Eye (tissue), 1 donor: Measurements from ENCODE around the gene TMEM190.
"Not testable (repeated sequence)": the region's sequence is repeated elsewhere in the genome, so short reads cannot be mapped to it uniquely, and the experiment has no call there.

Experiments used
- DNase-seq: peaks from one replicate; pipeline ENCODE4 v3.0.0-alpha.2; 2015

Gene TMEM190

DNA sequence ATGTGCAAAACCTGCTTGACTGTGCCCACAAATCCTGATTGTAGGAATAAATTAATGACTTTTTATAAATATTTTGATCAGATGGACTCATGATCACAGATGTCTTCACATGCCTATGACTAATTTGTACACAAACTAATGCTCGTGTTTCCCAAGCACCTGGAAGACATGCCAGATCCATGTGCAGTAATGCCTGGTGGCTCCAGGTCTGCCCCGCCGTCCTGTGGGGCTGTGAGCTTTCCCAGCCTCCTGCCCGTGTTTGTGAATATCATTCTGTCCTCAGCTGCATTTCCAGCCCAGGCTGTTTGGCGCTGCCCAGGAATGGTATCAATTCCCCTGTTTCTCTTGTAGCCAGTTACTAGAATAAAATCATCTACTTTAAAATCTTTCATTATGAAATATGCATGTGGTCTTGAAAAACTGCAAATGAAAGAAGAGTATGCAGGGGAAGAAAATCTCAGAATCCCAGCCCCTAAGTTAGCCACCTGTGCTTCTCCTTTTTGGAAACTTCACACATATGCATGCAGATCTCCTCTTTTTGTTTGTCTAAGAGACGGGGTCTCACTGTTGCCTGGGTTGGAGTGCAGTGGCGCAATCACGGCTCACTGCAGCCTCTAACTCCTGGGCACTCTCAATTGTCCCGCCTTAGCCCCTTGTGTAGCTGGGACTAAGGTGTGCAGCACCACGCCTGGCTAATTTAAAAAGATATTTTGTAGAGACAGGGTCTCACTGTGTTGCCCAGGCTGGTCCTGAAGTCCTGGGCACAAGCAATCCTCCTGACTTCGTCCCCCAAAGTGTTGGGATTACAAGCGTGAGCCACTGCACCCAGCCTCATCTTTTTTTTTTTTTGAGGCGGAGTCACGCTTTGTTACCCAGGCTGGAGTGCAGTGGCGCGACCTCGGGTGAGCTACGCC, 15.3 kb downstream of the TMEM190 start:
- no peak for DNase-seq

DNA sequence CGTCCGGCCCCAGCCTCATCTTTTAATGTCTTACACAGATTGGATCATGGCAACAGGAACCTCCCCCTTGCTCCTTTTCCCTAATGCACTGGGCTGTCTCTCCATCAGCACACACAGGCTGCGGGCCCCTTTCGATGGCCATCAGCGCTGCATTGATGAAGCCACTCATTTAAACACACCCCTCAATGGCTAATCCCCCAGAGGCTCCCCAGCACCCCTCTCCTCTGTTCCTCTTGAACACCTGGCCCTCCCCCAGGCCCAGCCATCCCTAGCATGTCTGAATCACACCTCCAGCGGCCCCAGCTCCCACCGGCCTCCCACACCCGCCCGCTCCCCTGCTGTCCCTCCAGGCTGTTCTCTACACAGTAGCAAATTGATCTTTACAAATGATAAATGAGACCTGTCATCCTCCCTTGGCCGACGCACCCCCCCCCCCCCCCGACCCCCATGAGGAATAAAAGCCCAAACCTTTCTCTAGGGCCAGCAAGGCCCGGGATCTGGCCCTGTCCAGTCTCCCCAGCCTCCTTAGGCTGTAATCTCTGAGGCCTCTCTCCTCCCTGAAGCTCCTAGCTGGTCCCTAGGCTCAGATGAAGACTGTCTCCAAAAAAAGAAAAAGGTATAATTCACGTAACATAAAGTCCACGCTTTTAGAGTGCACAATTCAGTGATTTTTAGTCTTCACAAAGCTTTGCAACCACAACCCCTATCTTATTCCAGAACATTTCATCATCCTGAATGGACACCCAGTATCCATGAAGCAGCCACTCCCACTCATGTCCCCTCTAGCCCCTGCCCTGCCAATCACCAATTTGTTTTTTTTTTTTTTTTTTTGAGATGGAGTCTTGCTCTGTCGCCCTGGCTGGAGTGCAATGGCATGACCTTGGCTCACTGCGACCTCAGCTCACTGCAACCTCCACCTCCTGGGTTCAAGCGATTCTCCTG, 16.5 kb downstream of the TMEM190 start:
- DNase-seq = no peak

DNA sequence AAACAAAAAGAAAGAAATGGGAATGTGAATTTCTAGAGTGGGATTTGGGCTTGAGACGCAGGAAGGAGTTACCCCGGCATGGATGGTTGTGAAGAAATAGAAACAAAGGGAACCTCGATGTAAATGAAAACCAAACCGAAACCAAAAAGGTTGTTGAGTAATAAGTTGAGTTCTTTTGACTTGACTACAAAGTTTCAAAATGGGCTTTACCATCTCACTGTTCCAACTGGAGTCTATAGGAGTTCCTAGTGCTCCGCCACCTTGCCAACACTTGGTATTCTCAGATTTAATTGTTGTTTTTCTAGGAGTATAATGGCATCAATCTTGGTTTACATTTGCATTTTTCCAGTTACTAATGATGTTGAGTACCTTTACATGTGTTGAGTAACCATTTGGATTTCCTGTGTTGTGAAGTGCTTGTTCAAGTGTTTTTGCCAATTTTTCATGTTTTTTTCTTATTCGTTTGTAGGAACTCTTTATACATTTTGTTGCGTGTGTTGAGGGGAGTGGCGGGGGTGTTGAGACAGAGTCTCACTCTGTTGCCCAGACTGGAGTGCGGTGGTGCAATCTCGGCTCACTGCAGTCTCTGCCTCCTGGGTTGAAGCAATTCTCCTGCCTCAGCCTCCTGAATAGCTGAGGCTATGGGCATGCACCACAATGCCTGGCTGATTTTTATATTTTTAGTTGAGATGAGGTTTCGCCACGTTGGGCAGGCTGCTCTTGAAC, 21.7 kb downstream of the TMEM190 start:
- DNase-seq = no peak

DNA sequence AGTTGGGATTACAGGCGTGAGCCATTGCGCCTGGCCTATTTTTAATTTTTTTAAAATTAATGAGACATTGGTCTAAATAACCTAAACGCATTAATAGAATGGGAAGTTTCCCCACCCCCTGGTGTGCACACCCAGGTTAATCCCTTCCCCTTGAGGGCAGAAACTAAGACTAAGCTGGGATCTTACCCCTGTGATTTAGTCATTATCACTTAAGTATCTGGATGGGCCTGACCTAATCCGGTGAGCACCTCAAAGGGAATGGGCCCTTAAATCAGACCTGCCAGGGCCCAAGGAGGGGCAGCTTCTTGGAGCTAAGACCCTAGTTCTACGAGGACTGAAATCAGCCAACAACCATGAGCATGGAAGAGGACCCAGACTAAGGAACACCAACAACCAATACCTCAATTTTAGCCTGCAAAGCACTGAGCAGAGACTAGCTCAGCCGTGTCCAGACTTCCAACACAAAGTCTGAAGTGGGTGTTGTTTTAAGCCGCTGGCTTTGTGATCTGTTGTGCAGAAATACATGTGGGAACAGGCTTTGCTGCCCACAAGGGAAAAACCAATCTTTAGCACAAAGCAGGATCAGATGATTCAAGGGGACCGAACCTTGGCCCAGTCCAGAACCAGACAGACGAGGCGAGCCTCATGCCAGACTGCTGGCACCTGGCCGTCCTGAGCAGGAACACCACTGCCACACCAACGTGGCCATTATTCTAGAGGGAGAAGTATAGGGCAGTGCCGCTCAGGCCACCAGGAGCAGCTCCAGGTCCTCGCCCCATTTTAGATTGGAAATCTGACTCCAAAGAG, 23.9 kb downstream of the TMEM190 start:
- no peak for DNase-seq

DNA sequence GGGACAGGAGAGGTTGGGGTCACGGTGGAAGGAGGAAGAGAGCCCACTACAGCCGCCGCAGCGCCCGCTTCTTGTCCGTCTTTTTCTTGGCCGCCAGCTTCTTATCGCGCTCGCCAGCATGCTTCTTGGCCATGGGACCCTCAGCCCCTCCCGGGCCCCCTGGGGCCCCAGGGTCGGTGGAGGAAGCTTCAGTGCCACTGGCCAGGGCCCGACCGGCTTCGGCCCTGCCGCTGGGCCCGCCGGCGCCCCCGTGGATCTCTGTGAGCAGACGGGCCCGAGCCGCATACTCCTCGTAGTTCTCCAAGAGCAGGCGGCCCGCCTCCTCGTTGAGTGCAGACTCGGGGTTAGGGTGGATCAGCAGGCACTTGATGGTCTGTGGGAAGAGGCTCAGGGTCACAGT, 24.8 kb downstream of the TMEM190 start:
- not testable (repeated sequence) for DNase-seq

DNA sequence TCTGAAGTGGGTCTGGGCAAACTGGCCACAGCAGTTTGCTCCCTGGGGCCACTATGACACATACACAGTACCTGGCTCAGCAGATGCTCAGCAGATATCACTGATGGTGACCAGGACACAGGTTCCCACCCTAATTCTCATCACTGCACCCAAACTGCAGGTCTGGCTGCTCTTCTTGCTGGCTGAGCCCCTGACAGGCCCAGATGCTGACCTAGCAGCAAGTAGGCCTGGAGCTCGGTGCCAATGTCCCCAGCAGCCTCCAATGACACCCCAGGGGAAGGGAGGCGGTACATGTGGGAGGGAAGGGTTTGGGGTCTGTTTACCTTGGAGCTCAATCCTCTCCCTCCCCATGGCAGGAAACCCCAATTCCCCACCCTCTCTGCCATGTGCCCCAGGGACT, 25.9 kb downstream of the TMEM190 start:
- no peak for DNase-seq

DNA sequence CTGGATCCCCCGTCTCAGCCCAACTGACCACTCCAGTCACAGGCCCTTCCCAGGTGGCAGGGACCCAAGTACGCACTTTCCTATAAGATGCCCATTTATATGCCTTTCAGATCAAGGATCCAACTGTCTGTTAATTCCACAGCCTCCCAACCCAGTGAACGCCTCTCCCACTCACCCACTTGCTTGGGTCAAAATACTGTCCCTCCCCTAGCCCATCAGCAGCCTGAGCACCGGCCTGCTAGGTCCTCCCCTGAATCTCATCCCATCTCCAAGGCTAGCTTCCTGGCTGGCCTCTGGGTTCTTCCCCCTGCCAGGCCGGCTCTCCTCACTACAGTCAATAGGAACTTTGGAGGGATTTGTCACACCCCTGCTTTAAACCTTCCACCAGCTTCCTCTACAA, 29.0 kb downstream of the TMEM190 start:
- no peak for DNase-seq

DNA sequence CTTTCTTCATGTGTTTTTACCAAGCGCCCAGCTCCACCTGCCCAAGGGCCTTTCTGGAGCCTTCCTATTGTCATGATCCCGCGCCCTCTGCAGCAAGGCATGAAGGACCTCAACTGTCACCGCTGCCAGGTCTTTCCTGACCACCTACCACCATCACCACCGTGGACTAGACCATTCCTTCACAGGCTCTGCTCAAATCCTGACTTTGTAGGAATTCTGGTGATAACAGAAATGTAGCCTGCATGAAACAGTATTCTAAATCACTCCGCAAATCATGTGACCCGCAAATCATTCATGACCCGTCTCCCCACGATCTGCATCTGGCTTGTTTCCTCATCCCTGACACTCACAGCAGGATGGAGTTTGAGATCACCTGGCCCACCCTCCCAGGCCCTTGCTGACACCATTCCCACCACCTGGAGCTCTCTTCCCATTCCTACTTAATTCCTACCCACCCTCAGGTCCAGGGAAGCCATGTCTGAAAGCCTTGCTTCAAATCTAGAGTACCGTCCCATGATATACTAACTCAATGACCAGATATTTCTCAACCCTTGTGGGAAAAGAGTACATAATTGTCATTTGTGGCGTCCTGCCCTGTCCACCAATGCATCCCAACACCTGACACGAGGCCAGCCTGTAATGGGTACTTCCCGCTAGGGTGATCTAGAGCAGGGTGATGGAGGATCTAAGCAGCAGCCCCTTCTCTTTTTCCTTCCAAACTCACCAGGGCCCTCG, 29.6 kb downstream of the TMEM190 start:
- DNase-seq = no peak

DNA sequence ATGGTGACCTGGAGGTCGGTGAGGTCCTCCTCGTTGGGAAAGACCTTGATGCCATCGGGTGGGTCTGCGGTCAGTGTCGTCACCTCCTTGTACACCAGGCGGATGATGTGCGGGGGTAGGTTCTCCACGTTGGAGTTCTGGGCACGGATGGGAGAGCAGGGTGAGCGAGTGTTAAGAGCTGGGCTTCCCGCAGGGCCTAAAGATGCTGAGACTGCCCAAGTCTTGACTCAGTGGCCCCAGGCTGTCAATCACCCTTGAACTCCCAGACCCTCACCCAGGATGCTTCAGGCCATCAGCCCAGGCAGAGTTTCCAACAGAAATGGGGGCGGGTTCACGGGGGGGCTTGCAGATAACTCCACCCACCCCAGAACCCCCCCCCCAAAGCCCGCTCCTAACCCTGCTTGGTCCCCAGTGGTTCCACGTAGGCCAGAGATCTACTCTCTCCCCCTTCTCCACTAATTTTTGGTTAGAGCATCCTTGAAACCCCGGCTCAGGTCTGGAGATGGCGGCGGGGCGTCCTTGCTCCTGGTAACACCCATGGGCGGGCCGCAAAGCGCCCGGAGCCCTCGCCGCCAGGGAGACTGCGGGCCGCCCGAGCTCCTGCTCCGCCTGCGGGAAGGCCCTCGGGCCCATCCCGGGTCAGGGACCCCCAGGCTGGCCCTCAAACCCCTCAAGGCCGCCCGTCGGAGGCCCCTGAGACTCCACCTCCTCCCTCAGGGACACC, 30.4 kb downstream of the TMEM190 start:
- DNase-seq = peak; percentile 32

DNA sequence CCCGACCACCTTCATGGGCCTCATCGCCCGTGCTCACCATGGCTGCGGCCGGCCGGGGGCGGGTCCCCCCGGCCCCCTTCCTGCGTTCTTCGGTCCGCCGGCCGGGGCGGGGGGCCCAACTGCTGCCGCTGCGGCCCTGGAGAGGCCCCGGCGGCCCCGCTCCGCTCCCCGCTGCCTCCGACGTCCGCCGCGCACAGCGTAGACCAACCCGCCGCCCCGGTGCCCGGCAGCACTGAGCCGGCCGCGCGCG, 30.8 kb downstream of the TMEM190 start, which contains the start of gene UBE2S:
Gene UBE2S, minus strand, starts transcription at position 239 of the 250 bp plus-strand sequence. Its CDS starts 199 bp downstream, at position 40.
- not testable (repeated sequence) for DNase-seq

DNA sequence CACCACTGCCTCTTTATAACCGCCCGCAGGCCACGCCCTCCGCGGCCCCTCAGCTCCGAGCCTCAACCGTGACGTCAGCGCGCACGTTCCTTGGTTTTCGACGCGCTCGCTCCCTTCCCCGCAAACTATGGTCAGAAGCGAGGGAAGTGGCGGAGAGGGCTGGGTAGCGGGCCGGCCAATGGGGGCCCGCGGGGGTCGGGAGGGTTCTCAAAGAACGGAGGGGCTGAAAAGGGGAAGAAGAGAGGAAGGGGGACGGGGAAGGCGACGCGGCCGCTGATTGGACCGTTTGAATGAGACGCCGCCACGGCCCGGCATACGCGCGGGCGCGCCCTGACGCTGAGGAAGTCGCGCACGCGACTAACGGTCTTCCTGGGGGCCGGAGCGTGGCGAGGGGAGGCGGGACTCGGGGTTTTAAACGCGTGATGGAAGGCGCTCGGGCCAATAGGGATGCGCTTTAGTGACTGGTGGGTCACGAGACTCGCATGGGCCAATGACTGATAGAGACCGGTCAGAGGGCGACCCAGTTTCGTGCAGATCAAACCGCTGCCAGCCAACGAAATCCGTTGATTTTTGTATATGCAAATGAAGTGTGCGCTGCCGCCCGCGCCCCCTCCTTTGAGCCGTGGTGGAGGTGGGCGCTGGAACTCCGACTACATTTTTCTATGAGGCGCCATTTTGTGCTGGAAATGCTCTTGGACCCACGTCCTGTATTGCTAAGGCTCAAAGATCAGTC, 31.3 kb downstream of the TMEM190 start:
- DNase-seq = peak; percentile 100

DNA sequence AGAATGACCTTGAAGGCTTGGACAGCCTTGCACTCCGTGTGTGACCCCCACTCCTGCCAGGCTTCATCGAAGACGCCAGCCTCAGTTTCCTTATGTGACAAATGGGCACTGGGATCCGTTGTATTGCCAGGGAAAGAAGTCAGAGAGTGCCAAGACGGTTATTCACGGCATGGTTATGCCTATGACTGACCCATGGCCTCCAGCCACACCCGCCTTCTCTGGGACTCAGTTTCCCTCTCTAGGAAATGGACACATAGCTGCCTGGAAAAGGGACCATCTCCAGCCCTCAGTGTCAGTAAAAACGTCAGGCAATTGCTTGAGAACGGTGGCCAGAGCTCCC, 31.9 kb downstream of the TMEM190 start:
- DNase-seq = no peak

DNA sequence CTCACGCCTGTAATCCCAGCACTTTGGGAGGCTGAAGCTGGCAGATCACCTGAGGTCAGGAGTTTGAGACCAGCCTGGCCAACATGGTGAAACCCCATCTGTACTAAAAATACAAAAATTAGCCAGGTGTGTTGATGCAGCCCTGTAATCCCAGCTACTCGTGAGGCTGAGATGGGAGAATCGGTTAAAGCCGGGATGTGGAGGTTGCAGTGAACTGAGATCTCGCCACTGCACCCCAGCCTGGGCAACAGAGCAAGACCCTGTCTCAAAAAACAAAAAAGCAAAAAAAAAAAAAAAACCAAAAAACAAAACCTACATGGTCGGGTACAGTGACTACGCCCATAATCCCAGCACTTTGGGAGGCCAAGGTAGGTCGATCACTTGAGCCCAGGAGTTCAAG, 32.6 kb downstream of the TMEM190 start:
- not testable (repeated sequence) for DNase-seq

DNA sequence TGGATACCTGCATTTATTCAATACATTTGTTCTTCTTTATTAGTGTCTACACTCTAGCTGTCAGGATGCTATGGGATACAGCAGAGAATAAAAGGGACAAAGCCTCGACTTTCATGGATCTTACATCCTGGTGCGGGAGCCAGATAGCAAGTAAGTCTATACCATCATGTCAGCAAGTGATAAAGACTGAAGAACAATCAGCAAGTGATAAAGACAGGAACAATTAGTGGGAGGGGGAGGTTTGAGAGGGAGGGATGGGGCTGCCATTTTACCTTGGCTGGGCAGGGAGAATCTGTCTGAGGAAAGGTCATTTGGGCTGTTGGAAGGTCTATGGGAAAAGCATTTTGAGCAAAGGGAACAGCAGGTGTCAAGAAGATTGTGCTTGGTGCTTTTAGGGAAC, 33.5 kb downstream of the TMEM190 start:
- DNase-seq = no peak

DNA sequence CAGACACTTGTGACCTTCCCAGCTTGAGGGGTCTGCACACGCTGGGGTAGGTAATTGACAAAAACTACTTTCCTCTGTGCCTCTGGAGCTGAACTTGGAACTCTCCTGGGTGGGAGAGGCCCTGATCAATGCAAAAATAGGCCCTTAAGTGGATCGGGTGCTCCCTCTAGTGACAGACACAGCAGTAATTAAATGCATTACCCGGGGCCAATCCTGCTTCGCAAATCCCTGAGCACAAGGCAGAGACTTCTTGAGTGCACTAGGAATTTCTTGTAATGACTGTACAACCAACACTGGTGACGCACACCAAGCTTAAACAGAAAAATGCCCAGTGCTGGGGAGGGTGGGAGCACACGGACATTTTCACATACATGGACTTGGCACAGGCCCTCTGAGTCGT, 41.6 kb downstream of the TMEM190 start:
- DNase-seq = peak; percentile 93

DNA sequence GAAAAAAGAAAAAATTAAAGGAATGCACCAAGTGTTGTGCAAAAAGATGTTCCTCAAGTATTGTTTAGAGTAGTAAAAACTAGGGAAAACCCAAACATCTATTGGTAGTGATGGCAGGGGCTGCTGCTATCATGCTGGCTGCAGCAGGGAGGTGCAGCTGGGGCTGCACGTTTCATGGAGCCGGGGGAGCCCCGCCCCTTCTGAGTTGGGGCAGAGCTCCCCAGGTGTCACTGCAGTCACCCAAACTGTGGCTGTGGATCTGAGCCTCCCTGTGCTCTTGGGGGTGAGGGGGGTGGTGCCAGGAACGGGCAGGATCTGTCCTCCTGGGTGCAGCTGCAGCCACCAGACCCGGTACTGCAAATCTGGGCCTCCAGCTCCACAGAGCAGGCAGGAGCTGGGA, 42.5 kb downstream of the TMEM190 start:
- DNase-seq = no peak

DNA sequence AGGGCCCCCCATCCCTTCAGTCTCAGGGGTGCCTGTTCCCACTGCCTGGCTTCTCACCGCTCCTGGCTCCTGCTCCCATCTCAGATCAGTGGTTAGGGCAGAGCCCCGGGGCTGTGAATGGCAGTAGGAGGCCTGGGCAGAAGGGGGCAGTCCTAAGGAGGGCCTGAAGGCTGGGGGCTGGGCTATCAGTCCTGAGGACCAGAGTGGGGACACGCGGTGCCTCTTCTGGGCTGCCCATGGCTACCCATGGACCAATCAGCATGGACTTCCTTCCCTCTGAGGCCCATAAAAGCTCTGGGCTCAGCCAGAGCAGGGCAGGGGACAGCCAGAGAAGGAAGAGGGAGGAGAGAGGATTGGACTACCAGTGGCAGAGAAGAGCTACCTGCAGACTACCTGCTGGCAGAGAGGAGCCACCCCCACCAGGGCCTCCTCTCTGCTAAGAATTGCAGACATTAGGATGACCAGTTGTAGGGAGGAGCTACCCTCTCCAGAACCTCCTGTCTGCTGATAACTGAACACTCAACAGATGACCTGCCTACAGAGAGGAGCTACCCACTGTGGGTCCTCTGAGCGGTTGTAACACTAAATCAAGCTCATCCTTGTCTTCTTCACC, 43.1 kb downstream of the TMEM190 start:
- no peak for DNase-seq

DNA sequence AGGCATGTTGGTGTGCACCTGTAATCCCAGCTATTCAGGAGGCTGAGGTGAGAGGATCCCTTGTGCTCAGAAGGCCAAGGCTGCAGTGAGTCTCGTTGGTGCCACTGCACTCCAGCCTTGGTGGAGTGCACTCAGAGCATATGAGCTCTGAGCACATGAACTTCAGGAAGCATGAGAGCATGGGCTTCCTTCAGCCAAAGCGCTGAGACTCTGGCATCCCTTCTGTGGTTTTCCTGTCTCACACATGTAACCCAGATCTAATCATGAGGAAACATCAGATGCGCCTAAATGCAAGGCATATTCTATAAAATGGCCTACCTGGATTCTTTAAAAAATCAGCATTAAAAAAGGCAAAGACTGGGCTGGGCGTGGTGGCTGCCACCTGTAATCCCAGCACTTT, 44.7 kb downstream of the TMEM190 start:
- not testable (repeated sequence) for DNase-seq

DNA sequence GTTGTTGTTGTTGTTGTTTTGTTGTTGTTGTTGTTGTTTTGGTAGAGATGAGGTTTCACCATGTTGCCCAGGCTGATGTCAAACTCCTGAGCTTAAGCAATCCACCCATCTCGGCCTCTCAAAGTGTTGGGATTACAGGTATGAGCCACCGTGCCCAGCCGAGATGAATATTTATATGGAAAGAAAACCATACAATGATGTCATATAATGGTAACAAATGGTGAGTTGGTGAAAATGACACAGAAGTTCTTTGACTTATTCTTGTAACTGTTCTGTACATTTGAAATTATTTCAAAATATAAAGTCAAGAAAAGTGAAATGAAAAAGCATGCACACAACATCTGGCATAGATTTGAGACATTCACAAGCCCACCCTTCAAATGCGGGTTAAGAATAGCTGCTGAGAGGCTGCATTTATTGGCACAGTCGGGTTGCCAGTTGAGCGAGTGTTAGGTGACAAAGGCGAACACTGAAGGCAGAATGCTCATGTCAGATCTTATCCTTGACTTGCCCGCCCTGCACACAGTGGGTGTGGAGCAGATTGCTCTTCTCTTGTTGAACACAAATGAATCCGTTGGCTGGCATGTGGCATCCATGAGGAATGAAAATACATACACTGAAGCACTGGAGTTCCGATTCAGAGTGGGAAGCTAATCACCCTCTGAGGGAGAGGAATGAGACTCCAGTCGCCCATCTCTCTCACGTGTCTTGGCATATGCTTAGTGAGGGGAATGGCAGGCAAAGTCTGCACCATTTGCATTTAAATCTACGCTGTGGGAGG, 46.8 kb downstream of the TMEM190 start:
- no peak for DNase-seq
